KMS-11 (cell line): ENCODE results near the gene TWNK.

ENCODE experiments used
- H2AFZ ChIP-seq: fragments of 200-600 bp; sonication (generic); 2 replicates; pipeline ENCODE4 v1.6.1; 2016; ENCODE audit warnings: antibody characterized with exemption, mixed run types, low read depth
- H3K27ac ChIP-seq: fragments of 200-600 bp; sonication (generic); 2 replicates; pipeline ENCODE4 v1.6.1; 2016; ENCODE audit warnings: mild to moderate bottlenecking, mixed run types
- H3K27me3 ChIP-seq: fragments of 200-600 bp; sonication (generic); 2 replicates; pipeline ENCODE4 v1.6.1; 2017; ENCODE audit warnings: mild to moderate bottlenecking, low read depth, mixed run types, moderate library complexity; ENCODE audit not compliant: insufficient read depth
- H3K36me3 ChIP-seq: fragments of 200-600 bp; sonication (generic); 2 replicates; pipeline ENCODE4 v1.6.1; 2017; ENCODE audit warnings: mild to moderate bottlenecking, mixed run types; ENCODE audit not compliant: insufficient read depth
- H3K4me1 ChIP-seq: fragments of 200-600 bp; sonication (generic); 2 replicates; pipeline ENCODE4 v1.6.1; 2016; ENCODE audit warnings: mild to moderate bottlenecking, low read depth, mixed run types; ENCODE audit not compliant: poor library complexity, severe bottlenecking
- H3K4me2 ChIP-seq: fragments of 200-600 bp; sonication (generic); 2 replicates; pipeline ENCODE4 v1.7.0; 2016; ENCODE audit warnings: mild to moderate bottlenecking, mixed run types
- H3K4me3 ChIP-seq: fragments of 200-600 bp; sonication (generic); IDR thresholded peaks from 2 replicates; pipeline ENCODE4 v1.6.1; 2017; ENCODE audit warnings: low read depth, low read length, mixed read lengths; ENCODE audit not compliant: insufficient read depth
- H3K79me2 ChIP-seq: fragments of 200-600 bp; sonication (generic); 2 replicates; pipeline ENCODE4 v1.6.1; 2016; ENCODE audit warnings: low read depth, mixed run types; ENCODE audit not compliant: insufficient read depth
- H3K9ac ChIP-seq: fragments of 200-600 bp; sonication (generic); 2 replicates; pipeline ENCODE4 v1.6.1; 2016; ENCODE audit warnings: mild to moderate bottlenecking, mixed run types
- H4K20me1 ChIP-seq: fragments of 200-600 bp; sonication (generic); 2 replicates; pipeline ENCODE4 v1.6.1; 2016; ENCODE audit warnings: mild to moderate bottlenecking, mixed run types; ENCODE audit not compliant: insufficient read depth
- CTCF ChIP-seq: fragments of 200-600 bp; sonication (generic); conservative IDR thresholded peaks from 2 replicates; pipeline ENCODE4 v1.6.1; 2017; ENCODE audit warnings: low read depth, mild to moderate bottlenecking, antibody characterized with exemption, low read length, moderate library complexity, mixed read lengths

TWNK gene

DNA sequence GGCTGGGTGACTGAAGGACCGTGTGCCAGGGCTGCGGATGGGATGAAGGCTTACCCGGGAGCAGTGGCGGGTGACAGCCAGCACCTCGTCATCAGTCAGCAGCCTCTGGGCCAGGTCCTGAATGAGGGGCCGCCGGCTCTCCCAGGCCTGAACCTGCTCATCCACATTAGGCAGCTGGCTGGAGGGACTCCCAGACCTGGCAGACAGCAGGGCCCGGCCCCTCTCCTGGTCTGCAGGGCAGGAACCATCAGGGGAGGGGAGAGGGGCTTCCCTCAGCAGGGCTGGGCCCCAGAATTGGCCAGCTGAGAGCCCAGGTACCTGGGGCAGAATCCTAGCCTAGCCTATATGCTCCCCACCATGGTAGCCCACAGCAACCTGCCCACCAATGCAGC lies 28.2 kb downstream of the TWNK start:
- H4K20me1 ChIP-seq = no peaks in the 10 kb centered on the region
- no peaks in the 10 kb centered on the region for H3K79me2 ChIP-seq
- no peak overlapping the region for H3K4me3 ChIP-seq
- peaks cover 11% of the 10 kb centered on the region; the same call in 1 of the 2 replicates for H3K27me3 ChIP-seq
- H3K36me3 ChIP-seq = no peaks in the 10 kb centered on the region
- no peak overlapping the region for H3K27ac ChIP-seq
- no peak for TF ChIP-seq CTCF
- H3K4me2 ChIP-seq = no peak overlapping the region
- peaks cover 15% of the 10 kb centered on the region for H3K4me1 ChIP-seq
- no peak overlapping the region for H3K9ac ChIP-seq
- H2AFZ ChIP-seq = no peak overlapping the region

GRCh38 chr10:101016814-101017213 lies 29.5 kb downstream of the TWNK start:
- peaks cover 11% of the 10 kb centered on the region; the same call in 1 of the 2 replicates for H3K27me3 ChIP-seq
- H3K9ac ChIP-seq = no peak overlapping the region
- no peak overlapping the region for H3K4me2 ChIP-seq
- H3K4me1 ChIP-seq = peaks cover 15% of the 10 kb centered on the region
- no peak overlapping the region for H3K4me3 ChIP-seq
- H3K79me2 ChIP-seq = no peaks in the 10 kb centered on the region
- H2AFZ ChIP-seq = no peak overlapping the region
- H4K20me1 ChIP-seq = no peaks in the 10 kb centered on the region
- no peaks in the 10 kb centered on the region for H3K36me3 ChIP-seq
- TF ChIP-seq CTCF = no peak
- no peak overlapping the region for H3K27ac ChIP-seq

- Histone ChIP-seq H3K9ac (no peak overlapping the region), H3K27me3 (peaks cover 11% of the 10 kb centered on the region; the same call in 1 of the 2 replicates), H3K4me3 (no peak overlapping the region), H3K36me3 (no peaks in the 10 kb centered on the region), H3K79me2 (no peaks in the 10 kb centered on the region), H3K4me2 (no peak overlapping the region), H3K27ac (no peak overlapping the region), H2AFZ (no peak overlapping the region), H4K20me1 (no peaks in the 10 kb centered on the region), H3K4me1 (peaks cover 12% of the 10 kb centered on the region)
- TF ChIP-seq CTCF = no peak
Measured at GRCh38 chr10:101018118-101018599, 30.8 kb downstream of the TWNK start.

DNA sequence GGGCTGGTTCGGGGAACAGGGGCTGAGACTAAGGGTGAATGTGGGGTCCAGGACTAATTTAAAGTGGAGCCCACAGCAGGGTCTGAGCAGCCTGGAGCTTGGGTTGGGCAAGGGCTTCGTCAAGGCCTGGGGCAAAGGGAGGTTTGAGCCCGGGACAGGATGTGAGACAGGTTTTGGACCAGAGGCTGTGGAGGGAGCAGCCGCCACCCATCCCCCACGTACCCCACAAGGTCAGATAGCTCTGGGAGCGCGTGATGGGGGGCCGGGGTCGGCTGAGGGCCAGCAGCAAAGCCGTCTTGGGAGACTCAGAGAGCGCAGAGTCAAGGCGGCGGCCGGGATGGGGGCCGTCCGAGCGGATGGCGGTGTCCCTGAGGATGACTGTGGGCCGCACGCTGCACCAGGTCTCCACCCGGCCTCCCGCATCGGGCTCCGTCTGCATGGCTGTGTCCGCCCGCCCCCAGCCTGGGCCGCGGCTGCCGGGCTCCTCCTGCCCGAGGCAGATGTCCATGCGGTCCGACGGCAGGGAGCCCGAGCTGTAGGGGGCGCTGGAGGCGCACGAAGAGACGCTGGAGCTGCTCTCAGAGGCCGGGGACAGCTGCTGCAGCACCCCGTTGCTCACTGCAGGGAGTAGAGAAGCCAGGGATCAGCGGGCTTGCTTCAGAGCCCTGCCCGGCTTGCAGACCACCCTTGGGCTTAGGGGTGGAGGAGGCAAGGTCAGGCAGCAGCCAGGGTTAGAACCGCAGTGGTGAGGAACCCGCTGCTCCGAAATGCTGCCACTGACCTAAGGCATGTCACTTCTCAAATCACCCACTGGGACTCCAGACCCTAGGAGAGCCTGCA lies 31.5 kb downstream of the TWNK start:
- Histone ChIP-seq H3K4me2 (no peak overlapping the region), H3K27me3 (peaks cover 11% of the 10 kb centered on the region; the same call in 1 of the 2 replicates), H3K4me3 (no peak overlapping the region)

More for the DNA sequence above, 31.5 kb downstream of the TWNK start:
- H3K4me1 ChIP-seq = peaks cover 8% of the 10 kb centered on the region
- peak; percentile 61 for TF ChIP-seq CTCF
- no peaks in the 10 kb centered on the region for H3K79me2 ChIP-seq
- no peak overlapping the region; the same call in 1 of the 2 replicates for H2AFZ ChIP-seq
- H4K20me1 ChIP-seq = no peaks in the 10 kb centered on the region
- no peak overlapping the region for H3K27ac ChIP-seq
- no peaks in the 10 kb centered on the region for H3K36me3 ChIP-seq
- no peak overlapping the region for H3K9ac ChIP-seq
